NCI-H774 (cell line): Measurements from ENCODE around the gene BLTP3B.
"Not testable (repeated sequence)": the region's sequence is repeated elsewhere in the genome, so short reads cannot be mapped to it uniquely, and the experiment has no call there.

Source experiments
- DNase-seq: peaks from one replicate; lab custom pipeline; 2025; lab: John Stamatoyannopoulos, UW

BLTP3B gene, protein sequence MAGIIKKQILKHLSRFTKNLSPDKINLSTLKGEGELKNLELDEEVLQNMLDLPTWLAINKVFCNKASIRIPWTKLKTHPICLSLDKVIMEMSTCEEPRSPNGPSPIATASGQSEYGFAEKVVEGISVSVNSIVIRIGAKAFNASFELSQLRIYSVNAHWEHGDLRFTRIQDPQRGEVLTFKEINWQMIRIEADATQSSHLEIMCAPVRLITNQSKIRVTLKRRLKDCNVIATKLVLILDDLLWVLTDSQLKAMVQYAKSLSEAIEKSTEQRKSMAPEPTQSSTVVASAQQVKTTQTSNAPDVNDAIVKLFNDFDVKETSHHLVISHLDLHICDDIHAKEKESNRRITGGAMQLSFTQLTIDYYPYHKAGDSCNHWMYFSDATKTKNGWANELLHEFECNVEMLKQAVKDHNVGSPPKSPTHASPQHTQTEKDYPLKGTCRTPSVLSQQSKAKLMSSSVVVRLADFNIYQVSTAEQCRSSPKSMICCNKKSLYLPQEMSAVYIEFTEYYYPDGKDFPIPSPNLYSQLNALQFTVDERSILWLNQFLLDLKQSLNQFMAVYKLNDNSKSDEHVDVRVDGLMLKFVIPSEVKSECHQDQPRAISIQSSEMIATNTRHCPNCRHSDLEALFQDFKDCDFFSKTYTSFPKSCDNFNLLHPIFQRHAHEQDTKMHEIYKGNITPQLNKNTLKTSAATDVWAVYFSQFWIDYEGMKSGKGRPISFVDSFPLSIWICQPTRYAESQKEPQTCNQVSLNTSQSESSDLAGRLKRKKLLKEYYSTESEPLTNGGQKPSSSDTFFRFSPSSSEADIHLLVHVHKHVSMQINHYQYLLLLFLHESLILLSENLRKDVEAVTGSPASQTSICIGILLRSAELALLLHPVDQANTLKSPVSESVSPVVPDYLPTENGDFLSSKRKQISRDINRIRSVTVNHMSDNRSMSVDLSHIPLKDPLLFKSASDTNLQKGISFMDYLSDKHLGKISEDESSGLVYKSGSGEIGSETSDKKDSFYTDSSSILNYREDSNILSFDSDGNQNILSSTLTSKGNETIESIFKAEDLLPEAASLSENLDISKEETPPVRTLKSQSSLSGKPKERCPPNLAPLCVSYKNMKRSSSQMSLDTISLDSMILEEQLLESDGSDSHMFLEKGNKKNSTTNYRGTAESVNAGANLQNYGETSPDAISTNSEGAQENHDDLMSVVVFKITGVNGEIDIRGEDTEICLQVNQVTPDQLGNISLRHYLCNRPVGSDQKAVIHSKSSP (N-terminal part only)

DNA sequence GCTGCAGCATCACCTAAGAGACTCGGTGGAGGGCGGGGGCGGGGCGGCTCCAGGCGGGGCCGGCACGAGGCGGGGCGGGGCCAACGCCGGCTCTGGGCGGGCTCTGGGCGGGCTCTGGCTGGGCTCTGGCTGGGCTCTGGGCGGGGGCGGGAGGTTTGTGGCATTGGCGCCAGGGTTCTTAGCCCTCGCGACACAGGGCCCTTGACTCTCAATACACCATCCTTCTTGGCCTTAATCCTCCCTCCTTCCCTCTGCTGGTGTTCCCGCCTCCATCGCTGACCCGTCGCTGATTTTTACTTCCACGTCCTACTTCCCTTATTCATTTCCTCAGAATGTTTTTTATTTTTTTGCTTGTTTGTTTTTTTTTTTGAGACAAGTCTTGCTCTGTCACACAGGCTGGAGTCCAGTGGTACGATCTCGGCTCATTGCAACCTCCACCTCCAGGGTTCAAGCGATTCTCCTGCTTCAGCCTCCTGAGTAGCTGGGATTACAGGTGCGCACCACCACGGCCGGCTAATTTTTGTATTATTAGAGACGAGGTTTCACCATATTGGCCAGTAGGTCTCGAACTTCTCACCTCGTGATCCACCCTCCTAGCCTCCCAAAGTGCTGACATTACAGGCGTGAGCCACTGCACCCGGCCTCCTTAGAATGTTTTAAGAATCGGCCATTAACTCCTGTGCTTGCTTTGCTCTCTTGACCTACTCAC, at the start of gene BLTP3B:
Gene BLTP3B, minus strand, starts transcription at position 24 of the 709 bp plus-strand sequence. CDS start 239 bp downstream, outside the sequence.
- peak; percentile 75 for DNase-seq

DNA sequence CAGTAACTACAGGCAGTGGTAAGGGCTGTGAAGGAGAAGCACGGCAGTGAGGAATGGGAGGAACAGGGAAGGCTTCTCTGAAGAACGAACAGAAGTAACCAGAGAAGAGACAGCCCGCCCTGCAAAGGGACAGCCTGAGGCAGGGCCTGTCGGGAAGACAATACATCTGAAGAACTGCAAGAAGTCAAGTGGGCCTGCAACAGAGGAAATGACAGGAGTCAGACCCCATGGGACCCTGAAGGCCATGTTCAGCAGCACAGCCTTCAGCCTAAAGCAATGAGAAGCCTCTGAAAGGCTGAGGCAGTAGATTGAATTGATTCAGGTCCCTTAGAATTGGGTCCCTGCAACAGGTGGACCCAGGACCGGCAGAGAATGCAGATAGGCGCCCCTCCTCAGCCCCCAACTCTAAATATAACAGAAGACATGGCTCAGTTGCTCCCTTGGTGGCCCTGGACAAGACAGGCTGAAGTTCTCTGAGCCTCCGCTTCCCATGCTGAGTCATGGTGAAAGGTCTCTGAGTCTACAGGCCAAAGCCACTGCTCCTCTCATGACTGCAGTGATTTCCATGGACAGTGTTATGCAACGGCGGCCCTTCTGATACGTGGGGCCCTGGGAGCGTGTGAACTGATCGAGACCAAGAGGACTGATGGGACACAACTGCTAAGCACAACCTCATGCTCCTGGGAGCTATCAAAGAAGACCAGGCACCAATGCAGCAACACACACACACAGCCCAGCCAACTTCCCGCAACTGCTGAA, 47.1 kb upstream of the BLTP3B start:
- DNase-seq: no peak

DNA sequence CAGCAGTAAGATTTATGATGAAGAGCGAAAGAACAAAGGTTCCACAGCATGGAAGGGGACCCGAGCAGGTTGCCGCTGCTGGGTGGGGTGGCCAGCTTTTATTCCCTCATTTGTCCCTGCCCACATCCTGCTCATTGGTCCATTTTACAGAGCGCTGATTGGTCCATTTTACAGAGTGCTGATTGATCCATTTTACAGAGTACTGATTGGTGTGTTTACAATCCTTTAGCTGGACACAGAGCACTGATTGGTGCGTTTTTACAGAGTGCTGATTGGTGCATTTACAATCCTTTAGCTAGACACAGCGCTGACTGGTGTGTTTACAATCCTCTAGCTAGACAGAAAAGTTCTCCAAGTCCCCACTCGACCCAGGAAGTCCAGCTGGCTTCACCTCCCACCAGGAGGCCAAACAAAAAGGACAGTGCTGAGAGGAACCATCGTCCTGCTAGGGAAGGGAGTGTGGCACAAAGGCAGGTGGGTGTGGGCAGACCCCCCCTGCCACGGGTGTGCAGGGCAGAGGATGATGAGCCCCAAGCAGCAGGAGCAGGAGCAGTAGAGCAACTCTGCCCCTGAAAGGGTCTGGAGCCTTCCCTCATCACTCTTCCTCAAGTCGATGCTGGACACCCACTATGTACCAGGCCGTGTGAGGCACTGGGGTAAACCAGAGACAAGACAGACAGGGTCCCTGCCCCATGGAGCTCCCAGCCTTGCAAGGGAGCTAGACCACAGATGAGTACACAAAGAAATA, 46.4 kb upstream of the BLTP3B start:
- not testable (repeated sequence) for DNase-seq

DNA sequence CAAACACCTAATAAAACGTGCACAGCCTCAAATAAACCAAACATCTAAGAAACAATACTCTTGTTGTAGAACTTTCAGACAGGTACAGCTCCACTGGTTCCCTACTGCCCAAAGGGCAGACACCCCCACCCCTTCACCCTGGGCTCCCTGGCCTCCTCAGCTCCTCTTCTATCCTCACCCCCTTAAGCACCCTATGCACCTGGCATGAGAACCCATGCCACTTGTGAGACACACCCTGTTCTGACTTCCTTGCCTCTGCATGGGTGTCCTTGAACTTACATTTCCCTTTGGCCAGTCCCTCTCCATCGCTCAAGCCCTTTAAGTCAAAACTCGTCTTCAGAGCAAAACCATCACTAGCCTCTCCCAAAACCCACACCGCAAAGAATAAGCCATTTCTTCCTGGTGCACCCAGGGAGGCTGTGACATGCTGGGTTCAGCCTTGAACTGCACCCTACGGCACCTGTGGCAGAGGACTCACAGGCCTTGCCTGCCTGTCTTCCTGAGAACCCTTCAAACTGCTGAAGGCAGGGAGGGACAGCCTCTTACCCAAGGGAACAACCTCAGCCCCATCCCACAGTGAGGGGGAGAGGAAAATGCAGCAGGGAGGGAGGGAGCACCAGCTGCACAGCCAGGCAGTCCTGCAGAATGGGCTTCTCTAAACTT, 45.3 kb upstream of the BLTP3B start:
- DNase-seq: no peak

DNA sequence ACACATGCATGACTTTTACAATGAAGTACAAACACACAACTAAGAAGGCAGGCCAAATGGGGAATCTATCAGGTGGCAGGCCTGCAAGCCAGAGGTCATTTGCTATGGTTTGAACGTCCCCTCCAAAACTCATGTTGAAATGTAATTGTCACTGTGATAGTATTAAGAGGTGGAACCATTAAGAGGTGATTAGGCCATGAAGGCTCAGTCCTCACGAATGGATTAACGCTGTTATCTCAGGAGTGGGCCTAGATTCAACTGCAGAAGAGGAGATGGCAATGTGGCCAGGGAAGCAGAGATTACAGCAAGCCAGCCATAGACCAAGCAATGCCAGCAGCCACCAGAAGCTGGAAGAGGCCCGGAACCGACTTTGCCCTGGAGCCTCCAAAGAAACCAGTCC, 44.4 kb upstream of the BLTP3B start:
- no peak for DNase-seq

DNA sequence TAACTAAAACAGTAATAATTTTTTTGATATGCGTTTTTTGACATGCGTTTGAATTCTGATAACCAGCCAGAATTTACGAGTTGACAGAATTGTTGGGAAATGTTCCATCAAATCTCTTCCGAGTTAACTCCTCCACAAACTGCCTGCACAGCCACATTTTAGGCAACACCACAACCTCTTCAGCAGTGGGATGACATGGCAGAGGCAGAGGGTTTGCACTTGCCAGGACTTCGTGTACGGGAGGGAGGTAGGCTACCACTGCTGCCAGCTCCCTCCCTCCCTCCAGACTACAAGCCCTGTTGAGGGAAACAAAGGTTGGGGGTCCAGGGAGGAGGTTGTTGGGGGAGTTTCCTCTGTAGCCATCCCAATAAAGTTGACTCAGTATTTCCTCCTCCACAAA, 43.4 kb upstream of the BLTP3B start:
- no peak for DNase-seq

DNA sequence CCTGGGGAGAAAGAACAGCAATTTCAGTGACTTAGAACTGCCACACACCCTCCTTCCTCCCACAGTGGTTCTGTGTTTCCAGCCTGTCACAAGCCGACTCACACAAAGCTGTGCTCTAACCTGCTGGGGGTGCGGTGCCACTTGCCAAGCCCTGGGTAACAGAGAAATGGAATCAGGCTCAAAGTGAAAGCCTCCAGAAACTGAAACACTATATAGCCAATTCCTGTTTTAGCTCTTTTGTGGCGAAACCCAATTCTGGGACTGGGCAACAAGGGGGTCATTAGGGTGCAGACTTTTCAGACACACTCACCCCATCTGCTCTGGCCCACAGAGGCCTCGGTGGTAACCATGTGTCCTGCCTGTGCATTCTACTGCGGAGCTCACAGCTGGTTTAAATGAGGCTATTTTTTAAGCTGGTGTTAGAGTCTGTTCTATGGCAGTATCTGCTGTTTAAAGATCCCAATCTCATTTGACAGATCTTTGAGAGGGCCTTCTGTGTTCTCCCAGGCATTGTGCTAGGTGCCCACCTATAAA, 42.8 kb upstream of the BLTP3B start:
- DNase-seq: no peak

DNA sequence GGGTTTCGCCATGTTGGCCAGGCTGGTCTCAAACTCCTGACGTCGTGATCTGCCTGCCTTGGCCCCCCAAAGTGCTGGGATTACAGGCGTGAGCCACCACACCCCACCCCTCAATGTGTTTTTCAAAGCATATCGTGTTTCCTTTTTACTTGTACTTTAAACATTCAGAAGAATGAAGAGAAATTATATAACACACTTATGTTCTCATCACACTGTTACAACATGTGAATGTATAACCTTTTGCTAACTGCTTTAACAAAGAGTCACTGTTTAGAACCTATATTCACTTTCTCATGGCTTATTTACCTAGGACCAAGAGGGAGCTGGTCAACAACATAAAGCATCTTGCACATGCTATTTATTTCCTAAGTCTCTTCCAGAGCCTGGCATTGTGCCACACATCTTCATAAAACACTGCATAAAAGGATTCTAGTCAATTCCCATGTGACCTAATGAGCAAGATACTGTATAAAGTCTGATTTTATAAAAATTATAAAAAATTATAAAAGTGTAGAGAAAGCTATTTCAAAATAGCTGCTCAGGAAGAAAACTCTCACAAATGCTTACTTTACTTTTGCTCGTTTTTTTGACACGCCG, 42.0 kb upstream of the BLTP3B start:
- DNase-seq: no peak

DNA sequence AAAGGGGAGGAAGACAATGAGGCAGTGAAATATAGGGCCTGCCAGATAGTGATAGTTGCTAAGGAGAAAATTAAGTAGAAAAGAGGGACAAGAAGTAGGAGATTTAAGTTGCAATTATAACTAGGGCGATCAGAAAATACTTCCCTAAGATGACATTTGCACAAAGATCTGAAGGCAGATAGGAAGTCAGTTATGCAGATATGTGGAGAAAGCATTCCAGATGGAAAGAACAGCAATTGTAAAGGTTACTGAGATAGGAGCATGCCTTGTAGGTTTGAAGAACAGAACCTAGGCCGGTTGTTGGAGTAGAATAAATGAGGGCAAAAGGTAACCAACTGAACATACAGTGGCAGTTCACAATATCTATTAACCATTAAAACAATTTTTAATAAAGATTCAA, 36.6 kb upstream of the BLTP3B start:
- DNase-seq: no peak

DNA sequence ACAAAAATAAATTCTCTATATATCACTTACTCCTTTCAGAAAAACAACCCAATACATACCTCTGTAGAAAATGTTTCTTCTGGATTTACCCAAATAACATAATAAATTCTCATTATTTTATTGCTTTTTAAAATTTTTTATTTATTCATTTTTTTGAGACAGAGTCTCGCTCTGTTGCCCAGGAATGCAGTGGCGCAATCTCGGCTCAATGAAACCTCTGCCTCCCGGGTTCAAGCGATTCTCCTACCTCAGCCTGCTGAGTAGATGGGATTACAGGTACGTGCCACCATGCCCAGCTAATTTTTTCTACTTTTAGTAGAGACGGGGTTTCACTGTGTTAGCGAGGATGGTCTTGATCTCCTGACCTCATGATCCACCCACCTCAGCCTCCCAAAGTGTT, 33.8 kb upstream of the BLTP3B start:
- DNase-seq: not testable (repeated sequence)

DNA sequence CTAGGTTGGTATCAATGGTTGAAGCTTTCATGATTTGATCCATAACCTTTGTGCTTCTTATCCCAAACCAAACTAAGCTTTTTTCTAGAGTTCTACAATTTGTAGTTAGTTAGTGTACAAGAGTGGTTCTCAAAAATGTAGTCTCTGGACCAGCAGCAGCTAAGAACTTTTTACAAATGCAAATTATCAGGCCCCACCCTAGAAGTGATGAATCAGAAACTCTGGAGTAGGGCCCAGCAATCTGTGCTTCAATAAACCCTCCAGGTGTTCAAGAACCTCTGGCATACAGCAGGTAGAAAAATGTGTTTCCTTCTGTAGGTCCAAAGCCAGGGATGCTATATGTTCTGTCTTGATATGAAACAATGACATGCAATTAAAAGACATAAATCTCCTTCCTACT, 31.8 kb upstream of the BLTP3B start:
- no peak for DNase-seq

DNA sequence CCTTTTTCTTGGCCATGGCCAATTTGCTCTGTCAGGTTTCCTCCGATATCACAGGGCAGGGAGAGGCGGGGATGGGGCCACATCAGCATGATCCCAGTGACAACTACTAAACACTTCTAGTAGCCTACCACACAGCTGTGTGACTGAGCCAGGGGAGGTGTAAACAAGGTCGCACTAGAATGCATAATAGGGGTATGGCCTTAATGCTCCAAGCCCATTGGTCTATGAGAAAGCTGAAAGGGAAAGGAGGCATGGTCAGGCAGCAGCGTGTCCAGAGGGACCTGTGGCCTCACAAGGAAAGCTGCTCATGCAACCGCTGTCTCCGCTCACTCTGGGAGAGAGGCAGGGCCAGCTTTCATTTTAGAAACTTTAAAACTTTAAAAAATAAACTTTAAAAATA, 30.4 kb upstream of the BLTP3B start:
- no peak for DNase-seq

DNA sequence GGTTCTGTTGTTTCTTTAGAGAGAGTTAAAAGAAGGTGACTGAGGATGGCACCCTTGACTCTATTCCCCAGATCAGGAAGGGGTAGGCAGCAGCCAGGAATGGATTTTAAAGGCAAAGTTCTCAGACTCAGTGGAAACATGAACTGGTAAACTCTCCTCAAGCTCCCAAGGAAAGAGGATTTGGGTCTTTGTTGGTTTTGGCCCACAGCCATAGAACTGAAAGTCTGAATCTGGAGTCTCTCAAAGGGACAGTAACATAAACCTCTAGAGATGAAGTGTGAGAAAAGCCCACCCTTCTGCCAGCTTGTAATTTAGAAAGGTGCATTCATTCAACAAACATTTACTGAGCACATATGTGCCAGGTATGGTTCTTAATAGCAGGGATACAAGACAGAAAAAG, 28.6 kb upstream of the BLTP3B start:
- DNase-seq: no peak

DNA sequence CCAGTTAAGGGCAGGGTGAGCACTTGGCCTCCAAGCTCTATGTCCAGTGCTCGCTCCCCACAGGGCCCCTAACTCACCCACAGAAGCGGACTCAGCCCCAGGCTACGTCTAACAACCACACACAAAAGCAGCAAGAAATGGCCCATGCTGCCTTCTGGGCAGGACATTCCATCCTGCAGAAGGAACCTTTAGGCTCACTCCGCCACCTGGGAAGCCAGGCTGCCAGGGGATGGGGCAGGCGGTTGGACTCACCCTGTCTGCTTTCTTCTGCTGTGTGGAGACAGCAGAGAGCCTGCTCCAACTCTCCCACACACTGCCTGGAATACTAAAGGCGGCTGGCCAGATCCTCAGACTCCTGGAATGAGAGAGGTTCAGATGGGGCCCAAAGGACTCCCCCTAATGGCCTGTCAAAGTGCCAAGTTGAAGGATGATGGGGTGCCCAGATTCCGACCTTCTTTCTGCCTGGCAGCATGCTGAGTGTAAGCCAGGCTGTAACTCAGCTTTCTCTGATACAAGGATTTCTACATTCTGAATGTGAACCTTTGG, 27.7 kb upstream of the BLTP3B start:
- DNase-seq: no peak

DNA sequence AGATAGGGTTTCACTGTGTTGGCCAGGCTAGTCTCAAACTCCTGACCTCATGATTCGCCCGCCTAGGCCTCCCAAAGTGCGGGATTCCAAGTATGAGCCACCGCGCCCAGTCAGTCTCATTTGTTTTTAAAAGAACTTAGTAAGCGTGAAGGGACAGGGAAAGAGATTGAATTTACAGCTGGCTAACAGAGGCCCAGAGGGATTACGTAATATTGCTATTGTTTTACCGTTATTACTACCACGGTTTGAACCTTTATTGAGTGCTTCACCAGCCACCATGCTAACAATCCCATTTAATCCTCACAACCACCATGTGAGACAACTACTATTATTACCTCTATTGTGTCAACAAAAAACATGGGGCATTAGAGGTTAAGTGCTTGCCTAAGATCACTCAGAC, 26.7 kb upstream of the BLTP3B start:
- DNase-seq: peak; percentile 56

DNA sequence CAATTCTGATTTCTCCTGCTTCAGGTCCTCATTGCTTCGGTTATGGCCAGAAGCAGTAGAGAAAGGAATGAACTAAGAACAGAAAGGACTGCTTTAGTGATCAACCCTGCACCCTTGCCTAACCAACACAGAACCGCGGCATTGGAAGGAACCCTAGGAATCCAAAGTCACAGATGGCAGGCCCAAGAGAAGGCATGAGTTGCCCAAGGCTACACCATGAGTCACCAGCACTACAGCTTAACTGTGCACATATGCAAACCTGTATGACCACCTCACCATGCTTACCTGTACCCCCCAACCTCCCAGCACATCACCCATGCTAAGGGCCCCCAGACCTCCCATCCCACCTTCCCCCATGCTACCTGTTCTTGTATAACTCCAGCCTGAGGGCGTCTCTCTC, 25.9 kb upstream of the BLTP3B start:
- DNase-seq: no peak

DNA sequence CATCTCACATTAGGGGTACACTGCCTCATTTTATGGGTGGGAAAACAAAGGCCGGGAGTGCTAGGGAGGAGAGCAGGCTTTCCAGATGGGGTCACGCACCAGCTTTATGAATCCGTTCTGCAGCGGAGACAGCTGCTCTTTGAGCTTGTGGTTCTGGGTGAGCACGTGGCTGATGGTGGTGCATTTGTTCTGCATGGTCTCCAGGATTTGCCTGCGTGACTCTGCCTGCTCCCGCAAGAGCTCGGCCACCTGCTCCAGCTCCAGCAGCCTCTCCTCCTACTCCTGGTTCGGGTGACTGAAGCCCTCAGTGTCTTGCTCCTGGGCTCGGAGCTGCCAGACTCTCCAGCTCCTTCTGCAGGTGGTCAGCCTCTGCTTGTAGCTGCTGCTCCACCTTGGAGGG, 23.6 kb upstream of the BLTP3B start:
- no peak for DNase-seq

DNA sequence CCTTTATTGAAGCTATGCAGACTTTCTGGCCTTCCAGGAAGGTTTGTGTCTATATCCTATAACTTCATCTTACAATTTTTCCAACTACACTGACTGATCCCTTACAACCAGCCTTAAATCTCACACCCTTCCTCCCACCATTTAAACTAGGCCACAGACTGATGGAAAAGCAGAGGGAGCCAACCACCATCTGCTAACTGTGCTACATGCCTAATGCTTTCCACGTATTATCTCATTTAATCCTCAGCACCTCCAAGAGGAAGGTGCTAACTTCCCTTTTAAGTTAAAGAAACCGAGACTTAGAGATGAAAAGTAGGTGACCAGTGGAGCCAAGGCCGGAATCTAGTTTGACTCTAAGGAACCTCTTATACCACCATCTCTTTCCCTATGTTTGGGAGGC, 22.7 kb upstream of the BLTP3B start:
- DNase-seq: no peak
